Panc1 (cell line): ENCODE data around the gene CARMIL1. TPM values are rescaled to one million over a fixed set of nuclear protein-coding genes. Genes with fewer than 3 reads are reported as not detected.

Experiments
- ATAC-seq: fragments of 200-7000 bp; cut with Tn5 transposase; 2 replicates; pipeline ENCODE4 v1.9.1; 2020; ENCODE audit warnings: mild to moderate bottlenecking, moderate library complexity
- BruUV-seq: library from RNA; stranded (reverse); fragments of 400-500 nt; replicated peaks from 2 replicates; lab custom pipeline; 2021; lab: Mats Ljungman, UMichigan
- CTCF ChIA-PET: fragments of 300-600 bp; sonication (Branson Sonifier 250); formaldehyde crosslinking; loops from one replicate; lab custom pipeline; 2022; ENCODE audit warnings: antibody characterized with exemption; lab: Charles Lee
- POLR2A ChIA-PET: fragments of 300-600 bp; sonication (Branson Sonifier 250); formaldehyde crosslinking; loops from one replicate; lab custom pipeline; 2022; ENCODE audit warnings: antibody characterized with exemption; lab: Charles Lee
- DNase-seq: peaks from one replicate; pipeline ENCODE4 v3.0.0-alpha.2; 2010; ENCODE audit warnings: low read depth, low spot score
- H3K27ac ChIP-seq: 2 replicates; pipeline ENCODE4 v1.5.1; 2011; ENCODE audit warnings: mild to moderate bottlenecking, low read length, inconsistent platforms
- H3K27me3 ChIP-seq: fragments of 200-500 bp; sonication (Bioruptor generic); 2 replicates; pipeline ENCODE4 v1.6.0; 2014; ENCODE audit warnings: low read length, inconsistent platforms; ENCODE audit not compliant: control insufficient read depth, insufficient read depth
- H3K36me3 ChIP-seq: fragments of 200-500 bp; sonication (Bioruptor generic); 2 replicates; pipeline ENCODE4 v1.5.1; 2014; ENCODE audit warnings: inconsistent platforms, mild to moderate bottlenecking, low read length, moderate library complexity; ENCODE audit not compliant: control insufficient read depth, insufficient read depth
- H3K4me1 ChIP-seq: 2 replicates; pipeline ENCODE4 v1.5.1; 2011; ENCODE audit warnings: inconsistent platforms, mild to moderate bottlenecking, low read length, moderate library complexity; ENCODE audit not compliant: control insufficient read depth, insufficient read depth
- H3K4me3 ChIP-seq, 2 experiments: 2 replicates each; pipeline ENCODE4 v1.5.1; 2011 to 2012; ENCODE audit warnings: low read depth in 2 of 2, low read length in 2 of 2, mild to moderate bottlenecking in 2 of 2, inconsistent platforms in 1 of 2, moderate library complexity in 1 of 2
- H3K9me3 ChIP-seq: fragments of 200-500 bp; sonication (Bioruptor generic); 2 replicates; pipeline ENCODE4 v1.5.1; 2014; ENCODE audit warnings: low read depth, mild to moderate bottlenecking, inconsistent platforms, low read length, moderate library complexity; ENCODE audit not compliant: control insufficient read depth, insufficient read depth
- POLR2AphosphoS5 ChIP-seq: IDR thresholded peaks from 2 replicates; pipeline ENCODE4 v1.6.1; 2012; ENCODE audit warnings: mild to moderate bottlenecking, low read depth, low read length, moderate library complexity
- SIN3A ChIP-seq: IDR thresholded peaks from 2 replicates; pipeline ENCODE4 v1.6.1; 2012; ENCODE audit warnings: low read depth, mild to moderate bottlenecking, low read length, moderate library complexity, borderline replicate concordance; ENCODE audit not compliant: insufficient read depth
- TCF7L2 ChIP-seq: IDR thresholded peaks from 2 replicates; pipeline ENCODE4 v1.6.1; 2011; ENCODE audit warnings: mild to moderate bottlenecking, low read depth, low read length, inconsistent platforms
- in situ Hi-C: cut with HindIII; loops from 2 replicates; pipeline ENCODE4 v1.10.0; 2016; ENCODE audit warnings: low sequenced_read_pairs, low pct_unique_long_range_greater_than_20kb
- intact Hi-C: fragments of 100-400 bp; cut with micrococcal nuclease; formaldehyde crosslinking; loops from one replicate; pipeline ENCODE4 v1.10.0; 2022; ENCODE audit not compliant: unreplicated experiment
- total RNA-seq: library from RNA; stranded (reverse); gene quantifications from one replicate; pipeline ENCODE4 v1.2.1, GENCODE V29; 2021; ENCODE audit not compliant: unreplicated experiment
- TF ChIP-seq, protein P1 (sequence below), 2 experiments: IDR thresholded peaks; 2 replicates each; pipeline ENCODE4 v1.6.1; 2011 to 2012; ENCODE audit warnings: low read depth in 2 of 2, control low read depth in 1 of 2, low read length in 1 of 2, mild to moderate bottlenecking in 1 of 2, moderate library complexity in 1 of 2; ENCODE audit not compliant: insufficient read depth in 1 of 2
- TF ChIP-seq, protein P2 (sequence below): fragments of 450-650 bp; IDR thresholded peaks from 2 replicates; pipeline ENCODE4 v1.5.1; 2017; ENCODE audit warnings: mild to moderate bottlenecking

CARMIL1 gene
- total RNA-seq, 1 experiment from 2014 or later, result 4.0 TPM

DNA sequence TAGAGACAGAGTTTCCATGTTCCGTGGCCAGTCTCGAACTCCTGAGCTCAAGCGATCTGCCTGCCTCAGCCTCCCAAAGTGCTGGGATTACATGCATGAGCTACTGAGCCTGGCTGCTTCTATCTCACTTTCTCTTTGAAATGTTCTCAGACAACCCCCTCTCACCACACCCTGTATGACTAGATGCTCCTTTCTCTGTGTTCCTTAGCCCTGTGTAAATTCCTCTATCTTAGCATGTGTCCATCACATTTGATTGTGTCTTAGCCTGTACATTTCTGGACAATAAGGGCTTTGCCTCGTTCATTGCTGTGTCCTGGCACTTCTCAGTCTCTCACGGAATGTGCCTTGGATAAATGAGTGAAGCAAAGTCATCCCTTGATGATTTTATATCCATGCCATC lies 204.8 kb downstream of the CARMIL1 start:
- H3K4me1 ChIP-seq, result no peaks in the 10 kb centered on the region
- in situ Hi-C loops, result no loop called here
- no TSS peak for BruUV-seq
- TF ChIP-seq, protein P1, sequence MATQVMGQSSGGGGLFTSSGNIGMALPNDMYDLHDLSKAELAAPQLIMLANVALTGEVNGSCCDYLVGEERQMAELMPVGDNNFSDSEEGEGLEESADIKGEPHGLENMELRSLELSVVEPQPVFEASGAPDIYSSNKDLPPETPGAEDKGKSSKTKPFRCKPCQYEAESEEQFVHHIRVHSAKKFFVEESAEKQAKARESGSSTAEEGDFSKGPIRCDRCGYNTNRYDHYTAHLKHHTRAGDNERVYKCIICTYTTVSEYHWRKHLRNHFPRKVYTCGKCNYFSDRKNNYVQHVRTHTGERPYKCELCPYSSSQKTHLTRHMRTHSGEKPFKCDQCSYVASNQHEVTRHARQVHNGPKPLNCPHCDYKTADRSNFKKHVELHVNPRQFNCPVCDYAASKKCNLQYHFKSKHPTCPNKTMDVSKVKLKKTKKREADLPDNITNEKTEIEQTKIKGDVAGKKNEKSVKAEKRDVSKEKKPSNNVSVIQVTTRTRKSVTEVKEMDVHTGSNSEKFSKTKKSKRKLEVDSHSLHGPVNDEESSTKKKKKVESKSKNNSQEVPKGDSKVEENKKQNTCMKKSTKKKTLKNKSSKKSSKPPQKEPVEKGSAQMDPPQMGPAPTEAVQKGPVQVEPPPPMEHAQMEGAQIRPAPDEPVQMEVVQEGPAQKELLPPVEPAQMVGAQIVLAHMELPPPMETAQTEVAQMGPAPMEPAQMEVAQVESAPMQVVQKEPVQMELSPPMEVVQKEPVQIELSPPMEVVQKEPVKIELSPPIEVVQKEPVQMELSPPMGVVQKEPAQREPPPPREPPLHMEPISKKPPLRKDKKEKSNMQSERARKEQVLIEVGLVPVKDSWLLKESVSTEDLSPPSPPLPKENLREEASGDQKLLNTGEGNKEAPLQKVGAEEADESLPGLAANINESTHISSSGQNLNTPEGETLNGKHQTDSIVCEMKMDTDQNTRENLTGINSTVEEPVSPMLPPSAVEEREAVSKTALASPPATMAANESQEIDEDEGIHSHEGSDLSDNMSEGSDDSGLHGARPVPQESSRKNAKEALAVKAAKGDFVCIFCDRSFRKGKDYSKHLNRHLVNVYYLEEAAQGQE (IDR thresholded peaks at IDR 0.05; ENCODE audit: insufficient read depth in 1 of 2, low read depth in 2 of 2, low read length in 1 of 2), result no peak
- TF ChIP-seq SIN3A (no peak), TCF7L2 (no peak), POLR2AphosphoS5 (no peak)
- TF ChIP-seq, protein P2, sequence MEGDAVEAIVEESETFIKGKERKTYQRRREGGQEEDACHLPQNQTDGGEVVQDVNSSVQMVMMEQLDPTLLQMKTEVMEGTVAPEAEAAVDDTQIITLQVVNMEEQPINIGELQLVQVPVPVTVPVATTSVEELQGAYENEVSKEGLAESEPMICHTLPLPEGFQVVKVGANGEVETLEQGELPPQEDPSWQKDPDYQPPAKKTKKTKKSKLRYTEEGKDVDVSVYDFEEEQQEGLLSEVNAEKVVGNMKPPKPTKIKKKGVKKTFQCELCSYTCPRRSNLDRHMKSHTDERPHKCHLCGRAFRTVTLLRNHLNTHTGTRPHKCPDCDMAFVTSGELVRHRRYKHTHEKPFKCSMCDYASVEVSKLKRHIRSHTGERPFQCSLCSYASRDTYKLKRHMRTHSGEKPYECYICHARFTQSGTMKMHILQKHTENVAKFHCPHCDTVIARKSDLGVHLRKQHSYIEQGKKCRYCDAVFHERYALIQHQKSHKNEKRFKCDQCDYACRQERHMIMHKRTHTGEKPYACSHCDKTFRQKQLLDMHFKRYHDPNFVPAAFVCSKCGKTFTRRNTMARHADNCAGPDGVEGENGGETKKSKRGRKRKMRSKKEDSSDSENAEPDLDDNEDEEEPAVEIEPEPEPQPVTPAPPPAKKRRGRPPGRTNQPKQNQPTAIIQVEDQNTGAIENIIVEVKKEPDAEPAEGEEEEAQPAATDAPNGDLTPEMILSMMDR, result no peak
- no peaks in the 10 kb centered on the region for H3K36me3 ChIP-seq
- intact Hi-C loops, result no loop called here
- H3K27me3 ChIP-seq, result no peaks in the 10 kb centered on the region
- ChIA-PET CTCF (no interaction called here), POLR2A (no interaction called here)
- H3K4me3 ChIP-seq, result no peak overlapping the region
- no peak overlapping the region for H3K27ac ChIP-seq
- no peak for ATAC-seq
- no peaks in the 10 kb centered on the region for H3K9me3 ChIP-seq
- no peak for DNase-seq

DNA sequence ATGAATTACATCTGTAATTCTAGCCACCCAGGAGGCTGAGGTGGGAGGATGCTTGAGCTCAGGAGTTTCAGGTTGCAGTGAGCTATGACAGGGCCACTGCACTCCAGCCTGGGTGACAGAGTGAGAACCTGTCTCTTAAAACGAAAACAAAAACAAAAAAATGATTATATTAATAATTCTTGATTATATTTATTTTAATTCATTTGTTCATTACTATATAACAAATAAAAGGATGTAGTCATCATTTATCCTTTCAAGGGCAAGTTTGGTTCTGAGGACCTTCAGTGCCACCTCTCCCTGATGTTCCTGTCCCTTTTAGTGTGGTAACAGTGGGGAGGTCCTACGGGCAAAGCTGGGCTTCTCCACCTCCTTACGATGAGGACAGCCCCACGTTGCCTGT lies 205.7 kb downstream of the CARMIL1 start:
- ATAC-seq, result no peak
- no peak overlapping the region for H3K27ac ChIP-seq
- no peak overlapping the region for H3K4me3 ChIP-seq
- H3K36me3 ChIP-seq, result no peaks in the 10 kb centered on the region
- CTCF ChIA-PET, result no interaction called here
- BruUV-seq, result no TSS peak
- DNase-seq, result no peak
- POLR2A ChIA-PET, result no interaction called here
- in situ Hi-C loops (no loop called here), intact Hi-C loops (no loop called here)
- H3K4me1 ChIP-seq, result no peaks in the 10 kb centered on the region
- no peak for TF ChIP-seq TCF7L2
- TF ChIP-seq, protein P1 (IDR thresholded peaks at IDR 0.05; ENCODE audit: insufficient read depth in 1 of 2, low read depth in 2 of 2, low read length in 1 of 2), result no peak
- no peak for TF ChIP-seq POLR2AphosphoS5
- TF ChIP-seq, protein P2, result no peak
- TF ChIP-seq SIN3A, result no peak
- H3K27me3 ChIP-seq, result no peaks in the 10 kb centered on the region
- H3K9me3 ChIP-seq, result no peaks in the 10 kb centered on the region
